A673 (cell line): ENCODE measurements around the gene NDUFB10.

ENCODE experiments used
- CTCF ChIP-seq: fragments of 300-800, 200-600 bp; sonication (generic); conservative IDR thresholded peaks from 2 replicates; pipeline ENCODE4 v1.5.1; 2017; ENCODE audit warnings: low read depth, mild to moderate bottlenecking, antibody characterized with exemption, low read length, moderate library complexity, mixed read lengths
- EZH2 ChIP-seq: fragments of 200-600 bp; sonication (generic); IDR thresholded peaks from 2 replicates; pipeline ENCODE4 v1.6.1; 2017; ENCODE audit warnings: borderline replicate concordance, low read depth, mild to moderate bottlenecking, mixed read lengths, antibody characterized with exemption, low read length; ENCODE audit not compliant: poor library complexity, severe bottlenecking

DNA sequence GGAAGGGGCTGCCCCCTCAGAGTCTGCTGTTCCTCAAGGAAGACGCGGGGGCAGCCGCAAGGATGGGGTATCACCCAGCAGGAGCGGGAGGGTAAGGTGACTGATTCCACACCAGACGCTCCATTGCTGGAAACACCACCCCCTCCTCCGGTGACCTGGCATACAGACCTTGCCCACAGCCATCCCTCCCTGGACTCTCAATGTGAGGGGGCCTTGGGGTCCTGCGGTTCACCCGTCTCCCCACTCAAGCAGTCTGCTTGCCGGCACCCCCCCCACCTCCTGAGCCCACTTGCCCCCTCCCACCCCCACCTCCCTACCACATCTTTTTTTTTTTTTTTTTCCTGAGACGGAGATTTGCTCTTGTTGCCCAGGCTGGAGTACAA is 29.0 kb upstream of the NDUFB10 start:
- TF ChIP-seq CTCF (no peak), EZH2 (no peak)
